ENCODE results near the gene ITGB5.
"Not testable (repeated sequence)": the region's sequence is repeated elsewhere in the genome, so short reads cannot be mapped to it uniquely, and the experiment has no call there.

ITGB5 gene

GRCh38 chr3:124836448-124836847 is 50.7 kb downstream of the ITGB5 start:
- DNase-seq (ENCODE audit: low spot score): no peak

GRCh38 chr3:124834723-124835718 is 52.1 kb downstream of the ITGB5 start:
- peak; percentile 15 for DNase-seq (ENCODE audit: low spot score)

GRCh38 chr3:124833710-124834332 is 53.3 kb downstream of the ITGB5 start:
- no peak for DNase-seq (ENCODE audit: low spot score)

- no peak for DNase-seq (ENCODE audit: low spot score)
Observed at GRCh38 chr3:124832782-124833709, 54.1 kb downstream of the ITGB5 start.

- no peak for DNase-seq (ENCODE audit: low spot score)
Observed at GRCh38 chr3:124831628-124832199, 55.5 kb downstream of the ITGB5 start.

- DNase-seq (ENCODE audit: low spot score): no peak
Observed at GRCh38 chr3:124829819-124830554, 57.2 kb downstream of the ITGB5 start.

GRCh38 chr3:124829178-124829818 is 57.9 kb downstream of the ITGB5 start:
- DNase-seq (ENCODE audit: low spot score): no peak

GRCh38 chr3:124827476-124828206 is 59.5 kb downstream of the ITGB5 start:
- not testable (repeated sequence) for DNase-seq (ENCODE audit: low spot score)

- no peak for DNase-seq (ENCODE audit: low spot score)
Observed at GRCh38 chr3:124826703-124827102, 60.5 kb downstream of the ITGB5 start.

- DNase-seq (ENCODE audit: low spot score): no peak
Observed at GRCh38 chr3:124824286-124824915, 62.8 kb downstream of the ITGB5 start.

GRCh38 chr3:124823648-124824047 is 63.5 kb downstream of the ITGB5 start:
- DNase-seq (ENCODE audit: low spot score): no peak

GRCh38 chr3:124823206-124823605 is 64.0 kb downstream of the ITGB5 start:
- no peak for DNase-seq (ENCODE audit: low spot score)

GRCh38 chr3:124821356-124821755 is 65.8 kb downstream of the ITGB5 start:
- DNase-seq (ENCODE audit: low spot score): no peak

GRCh38 chr3:124818398-124819091 is 68.6 kb downstream of the ITGB5 start:
- no peak for DNase-seq (ENCODE audit: low spot score)

- DNase-seq (ENCODE audit: low spot score): no peak
Observed at GRCh38 chr3:124817079-124817478, 70.1 kb downstream of the ITGB5 start.

- DNase-seq (ENCODE audit: low spot score): no peak
Observed at GRCh38 chr3:124816206-124816605, 71.0 kb downstream of the ITGB5 start.

GRCh38 chr3:124815781-124816180 is 71.4 kb downstream of the ITGB5 start:
- DNase-seq (ENCODE audit: low spot score): no peak

- peak; percentile 70 for DNase-seq (ENCODE audit: low spot score)
Observed at GRCh38 chr3:124814620-124815421, 72.3 kb downstream of the ITGB5 start.
